GM12878 (cell line): Measurements from ENCODE around the gene DPPA5. TPM values are rescaled to one million over a fixed set of nuclear protein-coding genes. Genes with fewer than 3 reads are reported as not detected.

Experiments
- ATAC-seq: fragments of 200-7000 bp; cut with Tn5 transposase; 3 replicates; pipeline ENCODE4 v1.9.1; 2020; ENCODE audit warnings: mild to moderate bottlenecking, moderate library complexity
- BruUV-seq: library from RNA; stranded (reverse); fragments of 400-500 nt; replicated peaks from 2 replicates; lab custom pipeline; 2021; lab: Mats Ljungman, UMichigan
- CTCF ChIA-PET: fragments of 300-600 bp; sonication (Branson Sonifier 250); formaldehyde crosslinking; extraction: SDS; loops from one replicate; lab custom pipeline; 2021; ENCODE audit warnings: inconsistent platforms; lab: Yijun Ruan, JAX
- POLR2A ChIA-PET: fragments of 350-600 bp; formaldehyde crosslinking; extraction: SDS; loops from one replicate; lab custom pipeline; 2021; ENCODE audit warnings: inconsistent platforms; lab: Charles Lee
- RAD21 ChIA-PET: fragments of 300-600 bp; sonication (Branson Sonifier 250); formaldehyde crosslinking; loops from one replicate; lab custom pipeline; 2023; ENCODE audit warnings: antibody characterized with exemption; ENCODE audit not compliant: unreplicated experiment; lab: Charles Lee
- SMC1A ChIA-PET: fragments of 300-600 bp; sonication (Branson Sonifier 250); formaldehyde crosslinking; loops from one replicate; lab custom pipeline; 2023; ENCODE audit not compliant: unreplicated experiment, uncharacterized antibody; lab: Charles Lee
- DNase-seq: peaks from one replicate; pipeline ENCODE4 v3.0.0-alpha.2; 2011; ENCODE audit warnings: low read depth, low spot score
- FAIRE-seq: peaks from 3 replicates; lab custom pipeline; 2011; peaks lifted over from hg19 to GRCh38; lab: Jason Lieb, UNC
- H2AFZ ChIP-seq: 2 replicates; pipeline ENCODE4 v1.6.0; 2011; ENCODE audit warnings: low read depth, low read length, control low read depth; ENCODE audit not compliant: control insufficient read depth
- H3K27ac ChIP-seq: 2 replicates; pipeline ENCODE4 v1.5.1; 2011; ENCODE audit warnings: control low read depth; ENCODE audit not compliant: control insufficient read depth, insufficient read depth
- H3K27me3 ChIP-seq, 2 experiments: replicated peaks in 1 of 2; 2 replicates each; pipeline versions ENCODE4 v1.6.0 to v1.6.1; 2011; ENCODE audit warnings: low read length in 1 of 2; ENCODE audit not compliant: control insufficient read depth in 2 of 2, insufficient read depth in 2 of 2
- H3K36me3 ChIP-seq, 2 experiments: 2 replicates each; pipeline ENCODE4 v1.5.1; 2011; ENCODE audit warnings: low read length in 1 of 2; ENCODE audit not compliant: control insufficient read depth in 2 of 2, insufficient read depth in 2 of 2
- H3K4me1 ChIP-seq: 2 replicates; pipeline ENCODE4 v1.6.1; 2011; ENCODE audit warnings: mild to moderate bottlenecking, low read length, moderate library complexity, mixed read lengths; ENCODE audit not compliant: control insufficient read depth, insufficient read depth
- H3K4me2 ChIP-seq: 2 replicates; pipeline ENCODE4 v1.6.0; 2011; ENCODE audit warnings: control low read depth; ENCODE audit not compliant: control insufficient read depth, insufficient read depth
- H3K4me3 ChIP-seq: fragments of 200-600 bp; sonication (generic); 2 replicates; pipeline ENCODE4 v1.5.1; 2016
- H3K79me2 ChIP-seq: 2 replicates; pipeline ENCODE4 v1.6.0; 2011; ENCODE audit warnings: low read length; ENCODE audit not compliant: control insufficient read depth, insufficient read depth
- H3K9ac ChIP-seq: 2 replicates; pipeline ENCODE4 v1.8.0; 2011; ENCODE audit warnings: low read length, control low read depth, mixed read lengths; ENCODE audit not compliant: control insufficient read depth, insufficient read depth
- H3K9me3 ChIP-seq: replicated peaks from 3 replicates; pipeline ENCODE4 v1.5.1; 2011; ENCODE audit warnings: mild to moderate bottlenecking, low read length; ENCODE audit not compliant: control insufficient read depth, insufficient read depth
- H4K20me1 ChIP-seq: 2 replicates; pipeline ENCODE4 v1.6.0; 2011; ENCODE audit not compliant: control insufficient read depth, insufficient read depth
- CHD4 ChIP-seq: fragments of 200-600 bp; sonication (generic); IDR thresholded peaks from 2 replicates; pipeline ENCODE4 v1.6.1; 2016; ENCODE audit warnings: mild to moderate bottlenecking
- CREB1 ChIP-seq: IDR thresholded peaks from 2 replicates; pipeline ENCODE4 v1.6.1; 2012; ENCODE audit warnings: low read depth, mild to moderate bottlenecking, inconsistent platforms
- ETV6 ChIP-seq, 2 experiments: fragments of 450-650 bp in 1 of 2; IDR thresholded peaks in 1 of 2; conservative IDR thresholded peaks in 1 of 2; 2 replicates each; pipeline ENCODE4 v1.6.1; 2014; ENCODE audit warnings: antibody characterized with exemption in 1 of 2, borderline replicate concordance in 1 of 2, low read depth in 1 of 2, mild to moderate bottlenecking in 1 of 2, moderate library complexity in 1 of 2
- FOS ChIP-seq: IDR thresholded peaks from 3 replicates; pipeline ENCODE4 v1.6.1; 2011; ENCODE audit warnings: borderline replicate concordance; ENCODE audit not compliant: insufficient read length; ENCODE audit errors: extremely low read depth
- HDAC6 ChIP-seq: fragments of 200-600 bp; sonication (generic); IDR thresholded peaks from one replicate; pipeline ENCODE4 v1.8.0; 2017; ENCODE audit warnings: antibody characterized with exemption; ENCODE audit not compliant: unreplicated experiment
- JUND ChIP-seq: IDR thresholded peaks from 2 replicates; pipeline ENCODE4 v1.6.1; 2012; ENCODE audit warnings: low read depth, mild to moderate bottlenecking, low read length, improper control_type of control experiment, moderate library complexity
- MAX ChIP-seq: IDR thresholded peaks from 2 replicates; pipeline ENCODE4 v1.6.1; 2012; ENCODE audit warnings: low read depth, low read length, improper control_type of control experiment
- POU2F2 ChIP-seq: IDR thresholded peaks from 3 replicates; pipeline ENCODE4 v1.6.1; 2011; ENCODE audit warnings: low read depth, mild to moderate bottlenecking, low read length, borderline replicate concordance
- RB1 ChIP-seq: fragments of 450-650 bp; formaldehyde crosslinking; IDR thresholded peaks from 2 replicates; pipeline ENCODE4 v1.6.1; 2017; ENCODE audit warnings: mild to moderate bottlenecking, borderline replicate concordance
- STAT1 ChIP-seq: fragments of 450-650 bp; conservative IDR thresholded peaks from 2 replicates; pipeline ENCODE4 v1.6.1; 2014; ENCODE audit warnings: antibody characterized with exemption, mild to moderate bottlenecking
- ZBTB4 ChIP-seq: fragments of 450-650 bp; formaldehyde crosslinking; IDR thresholded peaks from 2 replicates; pipeline ENCODE4 v1.4.0; 2022; ENCODE audit warnings: mild to moderate bottlenecking, moderate library complexity
- WGBS: methylation state at CpG from one replicate; pipeline ENCODE4 v1.1.6; 2016; ENCODE audit warnings: low lambda C conversion rate; ENCODE audit not compliant: insufficient replicate concordance, insufficient coverage; ENCODE audit errors: missing lambda C conversion rate; 5-methylcytosine and 5-hydroxymethylcytosine counted together
- in situ Hi-C: fragments of 300-500 bp; cut with MboI; formaldehyde crosslinking; loops from 9 replicates; pipeline ENCODE4 v1.14.3; 2018; ENCODE audit warnings: mixed read lengths
- intact Hi-C: fragments of 100-400 bp; cut with micrococcal nuclease; formaldehyde crosslinking; loops from one replicate; pipeline ENCODE4 v1.14.2; 2022; ENCODE audit not compliant: unreplicated experiment
- polyA plus RNA-seq, 11 experiments: library from polyadenylated mRNA; depleted of rRNA in 4 of 11; unstranded in 6 of 11; stranded (reverse) in 5 of 11; fragments of >200 nt; fragmentation: Nextera tagmentation in 4 of 11; fragmentation: Illumina TruSeq in 1 of 11; extraction: Ambion mirVana in 4 of 11; extraction: Trizol in 1 of 11; gene quantifications; 1 replicate in 1 of 11; 2 replicates in 10 of 11; pipeline versions ENCODE4 v1.2.1 to v1.2.3, GENCODE V29; 2011 to 2016; ENCODE audit warnings: inconsistent platforms in 2 of 11, missing spikeins in 2 of 11, low read depth in 1 of 11
- total RNA-seq, 4 experiments: library from RNA; depleted of rRNA in 3 of 4; stranded (reverse); fragments of >200 nt in 3 of 4; fragmentation: Illumina TruSeq in 1 of 4; extraction: Trizol in 1 of 4; gene quantifications; 2 replicates each; pipeline versions ENCODE4 v1.2.1 to v1.2.3, GENCODE V29; 2013 to 2021
- TF ChIP-seq, protein P1 (sequence below): fragments of 450-650 bp; IDR thresholded peaks from 2 replicates; pipeline ENCODE4 v1.6.1; 2017; ENCODE audit warnings: mild to moderate bottlenecking, low read depth, inconsistent platforms; ENCODE audit not compliant: poor library complexity, severe bottlenecking

DPPA5 gene
- total and polyA plus RNA-seq, 10 of the 15 experiments (the other 5 are each of a cell fraction or from before 2014, with no cell fraction given): not detected

GRCh38 chr6:73323323-73323722 lies 30.8 kb downstream of the DPPA5 start (continued):
- TF ChIP-seq CHD4 (no peak), POU2F2 (no peak), JUND (no peak), HDAC6 (no peak), STAT1 (no peak), ETV6 (conservative IDR thresholded peaks at IDR 0.05 in 1 of 2, IDR thresholded peaks at IDR 0.05 in 1 of 2; ENCODE audit: borderline replicate concordance in 1 of 2, low read depth in 1 of 2) (no peak), FOS (no peak)
- TF ChIP-seq, protein P1, sequence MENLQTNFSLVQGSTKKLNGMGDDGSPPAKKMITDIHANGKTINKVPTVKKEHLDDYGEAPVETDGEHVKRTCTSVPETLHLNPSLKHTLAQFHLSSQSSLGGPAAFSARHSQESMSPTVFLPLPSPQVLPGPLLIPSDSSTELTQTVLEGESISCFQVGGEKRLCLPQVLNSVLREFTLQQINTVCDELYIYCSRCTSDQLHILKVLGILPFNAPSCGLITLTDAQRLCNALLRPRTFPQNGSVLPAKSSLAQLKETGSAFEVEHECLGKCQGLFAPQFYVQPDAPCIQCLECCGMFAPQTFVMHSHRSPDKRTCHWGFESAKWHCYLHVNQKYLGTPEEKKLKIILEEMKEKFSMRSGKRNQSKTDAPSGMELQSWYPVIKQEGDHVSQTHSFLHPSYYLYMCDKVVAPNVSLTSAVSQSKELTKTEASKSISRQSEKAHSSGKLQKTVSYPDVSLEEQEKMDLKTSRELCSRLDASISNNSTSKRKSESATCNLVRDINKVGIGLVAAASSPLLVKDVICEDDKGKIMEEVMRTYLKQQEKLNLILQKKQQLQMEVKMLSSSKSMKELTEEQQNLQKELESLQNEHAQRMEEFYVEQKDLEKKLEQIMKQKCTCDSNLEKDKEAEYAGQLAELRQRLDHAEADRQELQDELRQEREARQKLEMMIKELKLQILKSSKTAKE: no peak

DNA sequence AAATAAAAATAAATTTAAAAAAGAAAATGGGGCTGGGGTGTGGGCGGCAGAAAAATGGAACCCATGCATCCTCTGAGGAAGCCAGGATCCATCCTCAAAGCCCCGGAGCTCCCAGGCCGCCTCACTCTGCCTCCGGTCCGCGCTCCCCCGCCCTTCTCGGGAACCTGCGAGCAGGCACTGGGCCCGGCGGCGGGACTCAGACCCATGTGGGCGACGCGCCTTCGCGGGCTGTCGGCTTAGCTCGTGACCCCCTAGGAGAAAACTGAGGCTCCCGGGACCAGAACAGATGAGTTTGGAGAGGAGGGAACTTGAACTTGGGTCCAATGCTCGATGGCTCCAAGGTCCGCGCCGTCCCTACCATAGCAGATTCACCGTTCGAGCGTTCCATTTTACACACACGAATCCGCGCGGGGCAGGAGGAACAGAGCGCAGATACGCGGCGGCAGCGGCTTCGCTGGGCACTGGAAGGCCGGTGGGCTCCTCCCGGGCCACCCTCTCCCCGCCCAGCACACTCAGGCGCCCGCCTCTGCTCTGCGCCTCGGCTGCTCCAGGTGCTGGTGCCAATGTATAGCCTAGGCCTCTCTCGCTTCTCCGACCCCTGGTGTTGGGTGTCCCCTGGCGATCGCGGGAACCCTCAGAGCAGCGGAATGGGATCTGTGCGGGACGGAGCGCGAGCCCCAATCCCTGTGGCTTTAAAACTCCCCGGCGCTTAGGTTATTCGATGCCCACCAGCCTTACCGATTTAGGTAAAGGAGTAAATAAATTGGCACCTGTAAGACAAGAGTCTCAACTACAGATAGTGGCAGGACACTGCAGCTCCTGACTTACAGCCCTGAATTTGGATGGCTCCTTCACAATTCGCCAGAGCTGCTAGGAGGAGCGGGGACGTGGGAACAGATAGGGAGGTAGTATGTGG lies 39.2 kb downstream of the DPPA5 start:
- SMC1A ChIA-PET: no interaction called here
- CTCF ChIA-PET: interaction anchor here (1.2 to 1.8 kb wide), 2 partner anchors 9 to 12 kb away, joined by 4 read pairs; no protein-coding TSS in a partner anchor
- Histone ChIP-seq H3K4me2 (no peak overlapping the region), H3K9ac (no peak overlapping the region), H3K4me1 (no peaks in the 10 kb centered on the region), H3K27ac (no peak overlapping the region), H3K36me3 (no peaks in the 10 kb centered on the region), H3K79me2 (no peaks in the 10 kb centered on the region), H3K4me3 (no peak overlapping the region), H3K27me3 (no peaks in the 10 kb centered on the region; a peak in 1 of 4 replicates), H3K9me3 (no peaks in the 10 kb centered on the region; the same call in 2 of the 3 replicates), H4K20me1 (no peaks in the 10 kb centered on the region), H2AFZ (no peak overlapping the region)
- 37% methylated on average over 61 of the region's 61 CpGs for WGBS
- intact Hi-C loops (no loop called here), in situ Hi-C loops (no loop called here)
- BruUV-seq: no TSS peak
- POLR2A ChIA-PET: no interaction called here
- ATAC-seq (no peak), FAIRE-seq (no peak), DNase-seq (no peak)
- RAD21 ChIA-PET: no interaction called here
- TF ChIP-seq RB1: no peak
- no peak for TF ChIP-seq MAX
- no peak for TF ChIP-seq CREB1
- TF ChIP-seq ZBTB4 (CRISPR knock-in tag): no peak
- no peak for TF ChIP-seq ETV6 (conservative IDR thresholded peaks at IDR 0.05 in 1 of 2, IDR thresholded peaks at IDR 0.05 in 1 of 2; ENCODE audit: borderline replicate concordance in 1 of 2, low read depth in 1 of 2)
